Spleen (tissue), 7 donors: ENCODE data around the gene ARHGAP27.
A peak's percentile ranks its signal among the peaks of the same experiment; 100 is the strongest.

Experiments used
- CTCF ChIP-seq, 11 experiments: fragments of 200-600 bp in 7 of 11; fragments of 450-650 bp in 4 of 11; sonication (generic) in 4 of 11; IDR thresholded peaks in 8 of 11; conservative IDR thresholded peaks in 3 of 11; 1 replicate in 7 of 11; 2 replicates in 4 of 11; pipeline versions ENCODE4 v1.4.0 to v1.8.0; 2016 to 2021; ENCODE audit warnings: antibody characterized with exemption in 11 of 11, inconsistent platforms in 4 of 11, mild to moderate bottlenecking in 1 of 11
- POLR2A ChIP-seq, 3 donors: fragments of 450-650 bp; IDR thresholded peaks; one replicate each; pipeline ENCODE4 v1.5.1; 2017; ENCODE audit warnings: antibody characterized with exemption in 3 of 3, mild to moderate bottlenecking in 1 of 3
- POLR2AphosphoS5 ChIP-seq, 3 donors: sonication (generic); formaldehyde crosslinking; IDR thresholded peaks; one replicate each; pipeline ENCODE4 v1.5.1; 2017; ENCODE audit warnings: antibody characterized with exemption in 3 of 3
- donor health status: DM: no; HTN: no; CAD: no; lungs with moderate emphysema.
- donor health status: DM: no; HTN: no; CAD: no.
- donor health status: DM: no; HTN: no; CAD: no.

DNA sequence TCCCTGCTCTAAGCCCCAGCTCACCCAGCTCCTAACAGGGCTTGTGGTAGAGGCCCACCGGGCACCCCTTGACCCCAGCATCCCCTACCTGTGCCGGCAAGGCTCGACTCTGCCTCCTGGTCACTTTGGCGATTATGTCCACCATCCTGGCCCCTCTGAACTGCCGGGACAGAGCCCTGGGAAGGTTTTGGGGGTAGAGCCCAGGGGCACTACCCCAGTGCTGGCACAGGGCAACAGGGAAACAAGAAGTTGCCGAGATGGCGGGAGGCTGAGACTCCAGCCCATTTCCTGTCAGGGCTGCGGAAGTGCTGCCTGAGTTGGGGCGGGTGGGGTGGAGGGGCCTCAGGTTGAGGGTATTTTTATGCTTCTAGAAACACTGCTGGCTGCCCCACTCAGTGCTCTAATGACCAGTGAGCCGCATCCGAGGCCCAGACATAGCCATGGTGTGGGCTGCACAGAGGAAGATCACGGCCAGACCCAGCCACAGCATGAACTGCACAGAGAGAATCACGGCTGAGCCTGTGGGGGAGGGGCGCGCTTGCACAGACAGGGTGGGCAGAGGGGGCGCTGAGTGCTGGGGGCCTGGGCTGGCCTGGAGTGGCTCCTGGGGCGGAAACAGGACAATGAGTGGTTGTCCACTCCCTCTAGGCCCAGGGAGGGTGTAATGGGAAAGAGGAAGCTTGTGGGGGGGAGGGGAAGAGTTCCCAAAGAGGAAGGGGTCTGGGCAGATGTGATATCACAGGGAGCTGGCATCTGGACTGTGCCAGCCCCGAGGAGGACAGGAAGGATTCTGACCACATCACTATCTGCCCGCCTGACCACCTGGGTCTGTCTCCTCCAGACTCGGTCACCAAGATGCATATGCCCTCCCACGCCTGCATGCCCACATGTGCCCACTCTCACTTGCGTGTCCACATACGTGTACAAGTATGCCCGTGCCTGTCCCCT lies 22.3 kb downstream of the ARHGAP27 start:
- TF ChIP-seq POLR2AphosphoS5 (IDR thresholded peaks at IDR 0.05) (peak; percentile 74 to 75 (median 75)), CTCF (IDR thresholded peaks at IDR 0.05 in 8 of 11, conservative IDR thresholded peaks at IDR 0.05 in 3 of 11) (no peak), POLR2A (IDR thresholded peaks at IDR 0.05) (no peak)
